Measurements from ENCODE around the gene HRH4. TPM values are rescaled to one million over a fixed set of nuclear protein-coding genes. Genes with fewer than 3 reads are reported as not detected.

HRH4 gene
- total and polyA plus RNA-seq, 2 donors (not counting 3 experiments of a cell fraction or from before 2014, with no cell fraction given), result 0.03 TPM; not detected in 1

- dilution Hi-C loops (cut with MboI; ENCODE audit: extremely low pct_ligation_motif_present, low sequenced_read_pairs), result no loop called here
These were observed 10.4 kb downstream of the HRH4 start for GRCh38 chr18:24470805-24471204.

More at GRCh38 chr18:24470805-24471204, 10.4 kb downstream of the HRH4 start:
- no peak overlapping the region for H3K4me2 ChIP-seq (ENCODE audit: insufficient read depth, low read length)
- no peaks in the 10 kb centered on the region for H3K4me1 ChIP-seq (ENCODE audit: control insufficient read depth, extremely low read depth, insufficient read depth, low read length)
- no peak for FAIRE-seq
- no peaks in the 10 kb centered on the region for H4K20me1 ChIP-seq (replicated peaks; ENCODE audit: control insufficient read depth, extremely low read depth, insufficient read depth, low read length)
- intact Hi-C loops (cut with micrococcal nuclease), result no loop called here
- H3K79me2 ChIP-seq (ENCODE audit: control insufficient read depth, insufficient read depth, low read length), result no peaks in the 10 kb centered on the region
- H3K9me1 ChIP-seq (replicated peaks; ENCODE audit: control insufficient read depth, extremely low read depth, insufficient read depth, low read length), result no peaks in the 10 kb centered on the region
- H3K9me3 ChIP-seq (replicated peaks; ENCODE audit: control insufficient read depth, insufficient read depth, low read length), result no peaks in the 10 kb centered on the region
- ChIA-PET CTCF (interaction anchor here (1.2 kb wide), 1 partner anchor 111 kb away, joined by 3 read pairs; no protein-coding TSS in a partner anchor), POLR2A (no interaction called here)
- TF ChIP-seq, protein P1, sequence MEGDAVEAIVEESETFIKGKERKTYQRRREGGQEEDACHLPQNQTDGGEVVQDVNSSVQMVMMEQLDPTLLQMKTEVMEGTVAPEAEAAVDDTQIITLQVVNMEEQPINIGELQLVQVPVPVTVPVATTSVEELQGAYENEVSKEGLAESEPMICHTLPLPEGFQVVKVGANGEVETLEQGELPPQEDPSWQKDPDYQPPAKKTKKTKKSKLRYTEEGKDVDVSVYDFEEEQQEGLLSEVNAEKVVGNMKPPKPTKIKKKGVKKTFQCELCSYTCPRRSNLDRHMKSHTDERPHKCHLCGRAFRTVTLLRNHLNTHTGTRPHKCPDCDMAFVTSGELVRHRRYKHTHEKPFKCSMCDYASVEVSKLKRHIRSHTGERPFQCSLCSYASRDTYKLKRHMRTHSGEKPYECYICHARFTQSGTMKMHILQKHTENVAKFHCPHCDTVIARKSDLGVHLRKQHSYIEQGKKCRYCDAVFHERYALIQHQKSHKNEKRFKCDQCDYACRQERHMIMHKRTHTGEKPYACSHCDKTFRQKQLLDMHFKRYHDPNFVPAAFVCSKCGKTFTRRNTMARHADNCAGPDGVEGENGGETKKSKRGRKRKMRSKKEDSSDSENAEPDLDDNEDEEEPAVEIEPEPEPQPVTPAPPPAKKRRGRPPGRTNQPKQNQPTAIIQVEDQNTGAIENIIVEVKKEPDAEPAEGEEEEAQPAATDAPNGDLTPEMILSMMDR (IDR thresholded peaks at IDR 0.05; ENCODE audit: extremely low read depth in 1 of 2, insufficient read depth in 1 of 2, low read depth in 1 of 2, low read length in 2 of 2), result no peak
- no peak for TF ChIP-seq FOS (IDR thresholded peaks at IDR 0.05; ENCODE audit: borderline replicate concordance, insufficient read depth, low read length)
- no peak for TF ChIP-seq EZH2 (IDR thresholded peaks at IDR 0.05; ENCODE audit: borderline replicate concordance, low read depth, low read length, severe bottlenecking)
- no peak for TF ChIP-seq MYC (IDR thresholded peaks at IDR 0.05; ENCODE audit: low read depth, low read length)
- no peak for TF ChIP-seq POLR2A (IDR thresholded peaks at IDR 0.05; ENCODE audit: low read depth, low read length)
- no peak for TF ChIP-seq MAX (IDR thresholded peaks at IDR 0.05; ENCODE audit: insufficient read depth, insufficient read length)
- TF ChIP-seq GATA2 (IDR thresholded peaks at IDR 0.05; ENCODE audit: insufficient read depth, insufficient read length, low read depth, low read length), result no peak
- TF ChIP-seq POLR2AphosphoS5 (IDR thresholded peaks at IDR 0.05; ENCODE audit: insufficient read depth, low read depth, low read length), result no peak
- TF ChIP-seq JUN (IDR thresholded peaks at IDR 0.05; ENCODE audit: borderline replicate concordance, insufficient read depth, insufficient read length, low read depth), result no peak
- H3K4me3 ChIP-seq (replicated peaks in 1 of 3; ENCODE audit: insufficient read depth in 1 of 3, low read depth in 1 of 3, low read length in 3 of 3), result no peak overlapping the region
- no peaks in the 10 kb centered on the region for H3K27me3 ChIP-seq (ENCODE audit: control insufficient read depth in 2 of 2, insufficient read depth in 2 of 2, low read length in 2 of 2)
- no peak overlapping the region for H3K27ac ChIP-seq (ENCODE audit: insufficient read depth, low read depth, low read length)
- no peak for DNase-seq (ENCODE audit: low read depth, low spot score)
- H3K9ac ChIP-seq (replicated peaks; ENCODE audit: extremely low read depth, insufficient read depth, low read length), result no peak overlapping the region
- H2AFZ ChIP-seq (ENCODE audit: low read depth, low read length), result no peak overlapping the region
- H3K36me3 ChIP-seq (ENCODE audit: control insufficient read depth in 2 of 2, extremely low read depth in 1 of 2, insufficient read depth in 2 of 2, low read length in 2 of 2), result no peaks in the 10 kb centered on the region
- BruUV-seq (replicated peaks), result no TSS peak
